IMR-90 (cell line): ENCODE data around the gene KRT8. TPM values are rescaled to one million over a fixed set of nuclear protein-coding genes. Genes with fewer than 3 reads are reported as not detected.

Source experiments
- ATAC-seq: fragments of 200-7000 bp; cut with Tn5 transposase; 2 replicates; pipeline ENCODE4 v1.9.1; 2020; ENCODE audit warnings: low read depth, mild to moderate bottlenecking, moderate library complexity
- BruUV-seq: library from RNA; stranded (reverse); fragments of 400-500 nt; replicated peaks from 2 replicates; lab custom pipeline; 2021; lab: Mats Ljungman, UMichigan
- CTCF ChIA-PET: fragments of 300-600 bp; formaldehyde crosslinking; extraction: SDS; loops from one replicate; lab custom pipeline; 2021; ENCODE audit warnings: antibody characterized with exemption; lab: Yijun Ruan, JAX
- POLR2A ChIA-PET: fragments of 300-600 bp; sonication (Branson Sonifier 250); formaldehyde crosslinking; loops from one replicate; lab custom pipeline; 2022; ENCODE audit warnings: antibody characterized with exemption; ENCODE audit not compliant: unreplicated experiment; lab: Charles Lee
- DNase-seq: peaks from one replicate; pipeline ENCODE4 v3.0.0; 2013
- H2AFZ ChIP-seq: replicated peaks from 2 replicates; pipeline ENCODE3; 2013; ENCODE audit warnings: low read length, mild to moderate bottlenecking; ENCODE audit not compliant: poor library complexity
- H2AK5ac ChIP-seq: 2 replicates; pipeline ENCODE4 v1.6.1; 2013; ENCODE audit warnings: low read depth, low read length, inconsistent platforms
- H2AK9ac ChIP-seq: replicated peaks from 2 replicates; pipeline ENCODE3; 2013; ENCODE audit warnings: mild to moderate bottlenecking, low read depth, low read length, moderate library complexity; ENCODE audit not compliant: poor library complexity
- H2BK120ac ChIP-seq: 2 replicates; pipeline ENCODE4 v1.6.1; 2013; ENCODE audit warnings: low read depth, low read length, inconsistent platforms
- H2BK15ac ChIP-seq: 3 replicates; pipeline ENCODE4 v1.6.1; 2013; ENCODE audit warnings: low read depth, low read length, inconsistent platforms
- H2BK20ac ChIP-seq: 2 replicates; pipeline ENCODE4 v1.6.1; 2013; ENCODE audit warnings: low read depth, mild to moderate bottlenecking, inconsistent platforms, low read length, moderate library complexity
- H2BK5ac ChIP-seq: 2 replicates; pipeline ENCODE4 v1.6.1; 2013; ENCODE audit warnings: mild to moderate bottlenecking, low read depth, low read length, inconsistent platforms; ENCODE audit not compliant: poor library complexity, severe bottlenecking
- H3K14ac ChIP-seq: replicated peaks from 2 replicates; pipeline ENCODE4 v1.6.1; 2013; ENCODE audit warnings: low read depth, low read length, inconsistent platforms
- H3K18ac ChIP-seq: 2 replicates; pipeline ENCODE4 v1.6.1; 2013; ENCODE audit warnings: low read depth, low read length, control low read depth
- H3K23ac ChIP-seq: 2 replicates; pipeline ENCODE4 v1.6.1; 2013; ENCODE audit warnings: low read depth, low read length, inconsistent platforms
- H3K27ac ChIP-seq: 2 replicates; pipeline ENCODE4 v1.5.1; 2013; ENCODE audit warnings: mild to moderate bottlenecking, control low read depth, low read length; ENCODE audit not compliant: insufficient read depth
- H3K27me3 ChIP-seq: 2 replicates; pipeline ENCODE4 v1.6.1; 2013; ENCODE audit warnings: low read length; ENCODE audit not compliant: control insufficient read depth, insufficient read depth
- H3K36me3 ChIP-seq: 2 replicates; pipeline ENCODE4 v1.6.1; 2013; ENCODE audit warnings: low read length, mixed read lengths; ENCODE audit not compliant: control insufficient read depth, insufficient read depth
- H3K4ac ChIP-seq: 2 replicates; pipeline ENCODE4 v1.6.1; 2013; ENCODE audit warnings: low read depth, low read length, inconsistent platforms
- H3K4me1 ChIP-seq: 2 replicates; pipeline ENCODE4 v1.6.1; 2013; ENCODE audit warnings: low read length, mixed read lengths; ENCODE audit not compliant: control insufficient read depth, insufficient read depth
- H3K4me2 ChIP-seq: 2 replicates; pipeline ENCODE4 v1.6.1; 2013; ENCODE audit warnings: low read depth, mild to moderate bottlenecking, control low read depth, low read length, moderate library complexity
- H3K4me3 ChIP-seq: 2 replicates; pipeline ENCODE4 v1.5.1; 2013; ENCODE audit warnings: low read depth, mild to moderate bottlenecking, control low read depth, low read length, moderate library complexity; ENCODE audit not compliant: insufficient read depth
- H3K56ac ChIP-seq: 2 replicates; pipeline ENCODE4 v1.6.1; 2013; ENCODE audit warnings: low read length, inconsistent platforms; ENCODE audit not compliant: insufficient read depth; ENCODE audit errors: extremely low read depth
- H3K79me1 ChIP-seq, 2 experiments: 2 replicates each; pipeline ENCODE4 v1.6.1; 2013; ENCODE audit warnings: low read length in 2 of 2, inconsistent platforms in 1 of 2, low read depth in 1 of 2
- H3K9ac ChIP-seq: 2 replicates; pipeline ENCODE4 v1.6.1; 2013; ENCODE audit warnings: low read depth, low read length, control low read depth
- H3K9me1 ChIP-seq: 2 replicates; pipeline ENCODE4 v1.6.1; 2013; ENCODE audit warnings: low read length, inconsistent platforms; ENCODE audit not compliant: insufficient read depth
- H3K9me3 ChIP-seq: 2 replicates; pipeline ENCODE4 v1.6.1; 2013; ENCODE audit warnings: low read length; ENCODE audit not compliant: control insufficient read depth, insufficient read depth
- H4K20me1 ChIP-seq: 2 replicates; pipeline ENCODE4 v1.6.1; 2013; ENCODE audit warnings: low read length, inconsistent platforms; ENCODE audit not compliant: insufficient read depth
- H4K5ac ChIP-seq: 2 replicates; pipeline ENCODE4 v1.6.1; 2013; ENCODE audit warnings: mild to moderate bottlenecking, low read depth, low read length, control low read depth
- H4K8ac ChIP-seq, 2 experiments: 2 replicates each; pipeline ENCODE4 v1.6.1; 2013; ENCODE audit warnings: low read depth in 2 of 2, low read length in 2 of 2, control low read depth in 1 of 2, inconsistent platforms in 1 of 2
- H4K91ac ChIP-seq: 2 replicates; pipeline ENCODE4 v1.6.1; 2013; ENCODE audit warnings: low read depth, low read length, inconsistent platforms; ENCODE audit not compliant: insufficient read depth
- BHLHE40 ChIP-seq: fragments of 150-350 bp; IDR thresholded peaks from 2 replicates; pipeline ENCODE4 v1.6.1; 2016; ENCODE audit warnings: mild to moderate bottlenecking, low read depth, low read length
- FOS ChIP-seq: fragments of 150-350 bp; IDR thresholded peaks from 2 replicates; pipeline ENCODE4 v1.6.1; 2016; ENCODE audit warnings: low read depth, low read length
- MAZ ChIP-seq: IDR thresholded peaks from 2 replicates; pipeline ENCODE4 v1.6.1; 2012; ENCODE audit warnings: low read depth, mild to moderate bottlenecking, low read length, improper control_type of control experiment, moderate library complexity, borderline replicate concordance
- MXI1 ChIP-seq: IDR thresholded peaks from 2 replicates; pipeline ENCODE4 v1.6.1; 2012; ENCODE audit warnings: low read depth, mild to moderate bottlenecking, low read length, moderate library complexity, borderline replicate concordance
- NFE2L2 ChIP-seq: fragments of 150-350 bp; IDR thresholded peaks from 2 replicates; pipeline ENCODE4 v1.6.1; 2016; ENCODE audit warnings: low read depth, mild to moderate bottlenecking, low read length
- POLR2A ChIP-seq: IDR thresholded peaks from 2 replicates; pipeline ENCODE4 v1.6.1; 2012; ENCODE audit warnings: mild to moderate bottlenecking, low read depth, low read length
- RAD21 ChIP-seq: IDR thresholded peaks from 2 replicates; pipeline ENCODE4 v1.6.1; 2012; ENCODE audit warnings: low read length, improper control_type of control experiment
- RCOR1 ChIP-seq: IDR thresholded peaks from 2 replicates; pipeline ENCODE4 v1.6.1; 2012; ENCODE audit warnings: mild to moderate bottlenecking, low read length, improper control_type of control experiment; ENCODE audit not compliant: insufficient replicate concordance
- RFX5 ChIP-seq: IDR thresholded peaks from 2 replicates; pipeline ENCODE4 v1.8.0; 2012; ENCODE audit warnings: low read depth, mild to moderate bottlenecking, low read length, moderate library complexity
- WGBS, 2 experiments: methylation state at CpG; one replicate each; pipeline versions ENCODE4 v1.1.5 to v1.1.7; 2013; ENCODE audit warnings: missing lambda C conversion rate in 2 of 2; ENCODE audit not compliant: insufficient read length in 1 of 2; ENCODE audit errors: extremely low coverage in 2 of 2; 5-methylcytosine and 5-hydroxymethylcytosine counted together
- dilution Hi-C: fragments of 300-500 bp; cut with HindIII; formaldehyde crosslinking; loops from one replicate; pipeline ENCODE4 v1.14.3; 2018; ENCODE audit warnings: low sequenced_read_pairs; ENCODE audit not compliant: unreplicated experiment
- in situ Hi-C: fragments of 300-500 bp; cut with MboI; formaldehyde crosslinking; loops from 3 replicates; pipeline ENCODE4 v1.14.3; 2019; ENCODE audit warnings: low sequenced_read_pairs, inconsistent platforms, mixed read lengths
- intact Hi-C: fragments of 100-400 bp; cut with micrococcal nuclease; formaldehyde crosslinking; loops from 2 replicates; pipeline ENCODE4 v1.10.0; 2022
- polyA plus RNA-seq, 3 experiments: library from polyadenylated mRNA; depleted of rRNA; stranded (reverse); fragments of >200 nt; gene quantifications; 2 replicates each; pipeline ENCODE4 v1.2.3, GENCODE V29; 2012; ENCODE audit warnings: low replicate concordance in 1 of 3
- total RNA-seq: library from RNA; depleted of rRNA; stranded (reverse); fragments of >200 nt; gene quantifications from 2 replicates; pipeline ENCODE4 v1.2.3, GENCODE V29; 2012
- TF ChIP-seq, protein P1 (sequence below): fragments of 150-350 bp; IDR thresholded peaks from 2 replicates; pipeline ENCODE4 v1.6.1; 2017; ENCODE audit warnings: mild to moderate bottlenecking, antibody characterized with exemption, low read length, low read depth
- TF ChIP-seq, protein P2 (sequence below): fragments of 150-350 bp; IDR thresholded peaks from 2 replicates; pipeline ENCODE4 v1.6.1; 2016; ENCODE audit warnings: low read depth, mild to moderate bottlenecking, low read length, moderate library complexity, borderline replicate concordance

The KRT8 gene
- total and polyA plus RNA-seq, 2 of the 4 experiments (the other 2 are of a cell fraction), result 10.9 to 39.3 TPM

DNA sequence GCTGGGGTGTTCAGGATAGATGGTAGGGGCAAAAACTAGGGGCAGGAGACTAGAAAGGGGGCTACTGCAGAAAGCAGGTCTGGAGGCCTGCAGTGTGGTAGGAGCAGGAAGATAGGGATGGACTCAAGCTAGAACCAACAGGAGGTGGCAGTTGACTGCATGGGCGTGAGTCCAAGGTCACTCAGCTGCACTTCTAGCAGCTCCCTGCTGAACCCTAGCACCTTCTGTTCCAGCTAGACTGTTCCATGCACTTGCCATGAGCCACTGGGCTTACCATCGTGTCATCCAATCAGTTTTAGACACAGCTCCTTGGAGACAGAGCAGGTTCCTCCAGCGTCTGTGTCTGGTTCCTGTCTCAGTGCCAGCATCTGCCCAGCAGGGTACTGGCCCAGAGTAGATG lies 11.3 kb upstream of the KRT8 start:
- Histone ChIP-seq H3K14ac (no peak overlapping the region), H2AK5ac (no peak overlapping the region), H3K23ac (no peak overlapping the region), H4K91ac (no peak overlapping the region), H2BK20ac (no peak overlapping the region), H3K18ac (no peak overlapping the region), H2BK5ac (no peak overlapping the region), H3K4me1 (peaks cover 4% of the 10 kb centered on the region), H3K9me1 (peaks cover 3% of the 10 kb centered on the region; the same call in 1 of the 2 replicates), H3K36me3 (no peaks in the 10 kb centered on the region), H2BK15ac (no peak overlapping the region), H3K9ac (no peak overlapping the region), H3K4me2 (no peak overlapping the region), H3K9me3 (no peaks in the 10 kb centered on the region), H2AK9ac (no peak overlapping the region), H3K79me1 (no peaks in the 10 kb centered on the region), H3K27me3 (no peaks in the 10 kb centered on the region; the same call in 1 of the 2 replicates), H4K8ac (no peak overlapping the region), H2AFZ (no peak overlapping the region), H4K20me1 (no peaks in the 10 kb centered on the region), H3K4ac (no peak overlapping the region), H4K5ac (no peak overlapping the region), H3K56ac (no peak overlapping the region), H2BK120ac (no peak overlapping the region), H3K4me3 (no peak overlapping the region), H3K27ac (no peak overlapping the region)
- DNase-seq, result no peak
- CTCF ChIA-PET, result interaction anchor here (0.6 to 1.4 kb wide), 2 partner anchors 20 to 65 kb away, joined by 3 to 4 read pairs; no protein-coding TSS in a partner anchor
- POLR2A ChIA-PET, result no interaction called here
- ATAC-seq, result no peak
- 90% methylated on average over 2 of the region's 3 CpGs; no CpG with 5 or more reads in 1 of the 2 experiments for WGBS, 2 experiments
- no TSS peak for BruUV-seq
- dilution Hi-C loops (no loop called here), in situ Hi-C loops (no loop called here), intact Hi-C loops (no loop called here)
- TF ChIP-seq RCOR1 (no peak), FOS (no peak), MAZ (no peak), RAD21 (no peak), RFX5 (no peak), MXI1 (no peak), BHLHE40 (no peak), POLR2A (no peak), NFE2L2 (no peak)
- TF ChIP-seq, protein P1, sequence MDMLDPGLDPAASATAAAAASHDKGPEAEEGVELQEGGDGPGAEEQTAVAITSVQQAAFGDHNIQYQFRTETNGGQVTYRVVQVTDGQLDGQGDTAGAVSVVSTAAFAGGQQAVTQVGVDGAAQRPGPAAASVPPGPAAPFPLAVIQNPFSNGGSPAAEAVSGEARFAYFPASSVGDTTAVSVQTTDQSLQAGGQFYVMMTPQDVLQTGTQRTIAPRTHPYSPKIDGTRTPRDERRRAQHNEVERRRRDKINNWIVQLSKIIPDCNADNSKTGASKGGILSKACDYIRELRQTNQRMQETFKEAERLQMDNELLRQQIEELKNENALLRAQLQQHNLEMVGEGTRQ, result no peak
- TF ChIP-seq, protein P2, sequence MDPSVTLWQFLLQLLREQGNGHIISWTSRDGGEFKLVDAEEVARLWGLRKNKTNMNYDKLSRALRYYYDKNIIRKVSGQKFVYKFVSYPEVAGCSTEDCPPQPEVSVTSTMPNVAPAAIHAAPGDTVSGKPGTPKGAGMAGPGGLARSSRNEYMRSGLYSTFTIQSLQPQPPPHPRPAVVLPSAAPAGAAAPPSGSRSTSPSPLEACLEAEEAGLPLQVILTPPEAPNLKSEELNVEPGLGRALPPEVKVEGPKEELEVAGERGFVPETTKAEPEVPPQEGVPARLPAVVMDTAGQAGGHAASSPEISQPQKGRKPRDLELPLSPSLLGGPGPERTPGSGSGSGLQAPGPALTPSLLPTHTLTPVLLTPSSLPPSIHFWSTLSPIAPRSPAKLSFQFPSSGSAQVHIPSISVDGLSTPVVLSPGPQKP, result no peak
